ENCODE results near the gene RPN1.
"Not testable (repeated sequence)": the region's sequence is repeated elsewhere in the genome, so short reads cannot be mapped to it uniquely, and the experiment has no call there.

RPN1 gene

GRCh38 chr3:128650096-128651050 is at the start of gene RPN1:
RPN1 (minus strand) TSS chr3:128650818; CDS start chr3:128650800, 18 bp downstream.
- DNase-seq, result peak; percentile 91

DNA sequence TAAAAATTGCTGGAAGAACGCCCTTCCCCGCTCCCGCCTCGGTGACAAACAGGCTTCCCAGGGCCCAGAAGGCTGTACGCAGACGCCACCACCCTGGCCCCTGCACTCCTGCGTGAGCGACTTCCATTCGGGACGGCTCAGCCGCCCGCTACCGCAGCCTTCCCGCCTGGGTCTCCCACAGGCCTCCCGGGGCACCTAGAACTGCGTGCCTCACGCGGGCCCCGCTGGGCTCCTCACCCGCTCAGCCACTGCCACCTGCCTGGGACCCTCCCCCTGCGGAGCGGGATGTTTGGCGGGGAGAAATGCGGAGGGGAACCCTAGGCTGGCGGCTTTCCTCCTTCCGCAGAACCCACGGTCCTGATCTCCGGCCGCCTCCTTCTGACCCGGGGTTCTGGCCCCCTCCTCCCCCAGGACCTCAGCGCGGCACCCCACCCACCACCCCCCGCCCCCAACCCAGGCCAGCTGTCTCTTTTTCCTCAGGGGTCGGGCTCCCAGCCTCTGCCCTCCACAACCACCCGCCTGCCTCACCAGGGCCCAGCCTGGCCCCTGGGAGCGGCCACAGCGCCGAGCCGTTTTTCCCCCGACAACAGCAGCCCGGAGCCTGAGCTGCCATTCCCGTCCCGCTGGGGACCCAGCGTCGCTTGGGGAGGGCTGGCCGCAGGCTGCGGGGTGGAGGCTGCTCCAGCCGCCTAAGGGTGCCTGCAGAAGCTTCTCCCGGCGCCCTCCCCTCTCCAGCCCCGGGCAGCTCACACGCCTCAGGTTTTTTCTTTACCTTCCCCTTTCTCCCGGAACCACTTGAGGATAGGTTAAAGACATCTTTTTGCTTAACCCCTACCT is 47.8 kb upstream of the RPN1 start:
- DNase-seq, result peak; percentile 33

- no peak for DNase-seq
Observed at GRCh38 chr3:128697341-128697740, 46.7 kb upstream of the RPN1 start.

GRCh38 chr3:128693696-128694095 is 43.1 kb upstream of the RPN1 start:
- no peak for DNase-seq

GRCh38 chr3:128689060-128689459 is 38.4 kb upstream of the RPN1 start:
- DNase-seq, result no peak

GRCh38 chr3:128686465-128686864 is 35.8 kb upstream of the RPN1 start:
- no peak for DNase-seq

DNA sequence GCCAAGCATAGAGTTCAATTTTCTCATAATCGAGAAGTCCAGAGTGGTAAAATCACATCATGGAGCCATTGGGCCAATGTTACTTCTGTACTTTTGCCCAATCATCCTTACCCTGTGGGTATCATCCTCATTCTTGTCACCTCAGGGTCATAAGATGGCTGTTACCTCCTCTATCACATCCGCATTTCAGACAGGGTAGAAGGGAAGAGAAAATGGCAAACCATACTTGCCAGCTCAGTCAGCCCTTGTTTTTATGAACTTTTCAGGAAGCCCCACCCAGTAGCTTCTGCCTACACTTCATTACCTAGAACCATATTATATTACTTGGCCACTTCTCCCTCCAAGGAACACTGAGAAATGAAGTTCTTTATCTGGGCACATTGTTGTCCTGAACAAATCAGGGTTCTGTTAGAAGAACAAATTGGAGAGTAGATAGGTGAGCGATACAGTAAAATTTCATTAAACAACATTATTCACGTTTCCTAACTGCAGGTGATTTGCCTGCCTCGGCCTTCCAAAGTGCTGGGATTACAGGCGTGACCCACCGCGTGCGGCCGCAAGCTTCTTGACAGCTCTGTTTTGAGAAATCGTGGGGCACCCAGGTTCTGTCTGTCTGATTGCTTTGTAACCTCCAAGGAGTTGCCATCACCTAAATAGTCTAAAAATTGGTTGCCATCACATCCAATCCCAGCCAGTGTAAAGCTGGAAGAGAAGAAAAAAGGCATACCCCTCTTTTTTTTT is 34.5 kb upstream of the RPN1 start:
- DNase-seq, result no peak

- no peak for DNase-seq
Observed at GRCh38 chr3:128683957-128684356, 33.3 kb upstream of the RPN1 start.

DNA sequence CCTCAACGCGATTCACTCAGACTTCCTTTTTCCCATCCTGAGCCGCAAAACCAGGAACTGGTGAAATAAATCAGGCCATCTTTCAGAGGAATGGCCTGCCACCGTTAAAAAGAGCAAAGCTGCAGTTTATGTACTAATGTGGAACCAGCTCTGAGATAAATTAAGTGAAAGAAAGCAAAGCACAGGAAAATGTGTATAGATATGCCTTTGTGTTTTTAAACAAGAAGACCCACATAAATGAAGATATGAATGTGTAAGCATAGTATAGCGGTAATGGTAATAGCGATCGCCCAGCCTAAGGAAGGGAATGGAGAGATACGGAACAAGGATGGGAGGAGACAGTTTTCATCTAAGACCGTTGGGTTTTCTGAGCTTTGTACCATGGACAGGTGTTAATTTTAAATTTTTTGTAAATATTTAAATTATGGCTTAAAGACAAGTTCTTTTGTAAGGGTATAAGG is 30.8 kb upstream of the RPN1 start:
- DNase-seq, result no peak

GRCh38 chr3:128680603-128681368 is 30.2 kb upstream of the RPN1 start:
- DNase-seq, result peak; percentile 99

DNA sequence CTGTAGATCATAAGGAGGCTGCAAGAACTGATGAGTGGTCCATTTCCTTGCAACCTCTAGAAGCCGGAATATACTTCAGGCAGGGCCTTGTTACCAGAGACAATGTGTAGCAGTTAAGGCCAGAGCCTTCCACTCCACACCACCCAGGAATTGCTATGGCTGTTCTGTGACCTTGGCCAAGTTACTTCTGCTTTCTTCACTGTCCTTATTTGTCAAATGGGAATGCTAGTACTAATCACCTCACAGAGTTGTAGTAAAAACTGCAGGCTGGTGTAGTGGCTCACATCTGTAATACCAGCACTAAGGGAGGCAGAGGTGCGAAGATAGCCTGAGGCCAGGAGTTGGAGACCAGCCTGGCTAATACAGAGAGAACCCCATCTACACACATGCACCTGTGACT is 28.7 kb upstream of the RPN1 start:
- no peak for DNase-seq

- DNase-seq, result not testable (repeated sequence)
Observed at GRCh38 chr3:128675802-128676201, 25.2 kb upstream of the RPN1 start.

- DNase-seq, result no peak
Observed at GRCh38 chr3:128674161-128674784, 23.7 kb upstream of the RPN1 start.

GRCh38 chr3:128667641-128668040 is 17.0 kb upstream of the RPN1 start:
- DNase-seq, result no peak

GRCh38 chr3:128665362-128666021 is 14.9 kb upstream of the RPN1 start:
- no peak for DNase-seq

DNA sequence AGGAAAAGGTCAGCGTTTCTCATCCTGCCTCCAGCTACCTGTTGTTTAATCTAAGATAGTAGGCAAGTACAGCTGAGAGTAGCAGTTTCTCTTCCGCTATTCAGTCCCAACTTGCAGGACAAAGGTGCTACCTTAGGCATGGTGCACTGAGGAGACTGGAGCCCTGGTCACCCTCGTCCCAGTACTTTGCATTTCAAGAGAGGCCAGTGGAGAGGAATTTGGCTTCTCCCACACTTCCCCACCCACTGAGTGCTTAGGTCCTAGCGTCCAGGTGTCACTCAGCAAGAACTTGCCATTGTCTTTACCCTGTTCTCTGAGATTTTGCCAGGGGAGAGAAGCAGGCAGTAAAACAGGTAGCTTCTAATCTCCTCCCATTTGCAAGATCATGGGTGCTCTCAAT is 12.5 kb upstream of the RPN1 start:
- DNase-seq, result no peak

DNA sequence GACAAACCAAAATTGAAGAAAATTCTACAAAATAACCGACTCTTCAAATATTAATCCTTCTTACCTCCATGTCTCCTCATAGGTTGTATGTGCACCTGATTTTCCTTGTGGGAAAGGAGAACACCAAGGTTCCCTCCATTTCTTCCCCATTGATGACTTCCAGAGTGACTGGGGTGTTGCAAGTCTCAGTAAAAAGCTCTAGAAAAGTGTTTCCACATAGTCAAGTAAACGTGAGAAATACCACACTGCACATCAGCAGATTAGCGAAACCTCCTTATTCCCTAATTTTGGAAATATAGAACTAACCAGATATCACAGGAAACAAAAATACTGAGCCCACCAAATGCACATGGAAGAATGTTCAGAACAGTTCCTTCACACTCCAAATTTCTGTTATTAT is 4.9 kb upstream of the RPN1 start:
- DNase-seq, result no peak

- peak; percentile 6 for DNase-seq
Observed at GRCh38 chr3:128653993-128654805, 3.6 kb upstream of the RPN1 start.

- DNase-seq, result not testable (repeated sequence)
Observed at GRCh38 chr3:128653383-128653992, 2.9 kb upstream of the RPN1 start.
